PC-3 (cell line): ENCODE data around the gene GNL3L. TPM values are rescaled to one million over a fixed set of nuclear protein-coding genes. Genes with fewer than 3 reads are reported as not detected.

ENCODE experiments used
- ATAC-seq: fragments of 200-7000 bp; cut with Tn5 transposase; 2 replicates; pipeline ENCODE4 v1.9.1; 2020; ENCODE audit warnings: mild to moderate bottlenecking, moderate library complexity
- BruUV-seq: library from RNA; stranded (reverse); fragments of 400-500 nt; replicated peaks from 2 replicates; lab custom pipeline; 2021; lab: Mats Ljungman, UMichigan
- CTCF ChIA-PET: fragments of 300-600 bp; sonication (Branson Sonifier 250); formaldehyde crosslinking; loops from one replicate; lab custom pipeline; 2022; ENCODE audit warnings: antibody characterized with exemption; lab: Charles Lee
- POLR2A ChIA-PET: fragments of 300-600 bp; sonication (Branson Sonifier 250); formaldehyde crosslinking; loops from one replicate; lab custom pipeline; 2022; ENCODE audit warnings: antibody characterized with exemption; ENCODE audit not compliant: unreplicated experiment; lab: Charles Lee
- DNase-seq: peaks from one replicate; pipeline ENCODE4 v3.0.0-alpha.2; 2015
- H2AFZ ChIP-seq: fragments of 300-600 bp; sonication (generic); 2 replicates; pipeline ENCODE4 v1.6.0; 2016; ENCODE audit warnings: antibody characterized with exemption, low read length
- H3F3A ChIP-seq: fragments of 300-600 bp; sonication (generic); one replicate; pipeline ENCODE4 v1.6.0; 2017; ENCODE audit warnings: antibody characterized with exemption, low read length, control low read depth, mild to moderate bottlenecking; ENCODE audit not compliant: unreplicated experiment
- H3K27ac ChIP-seq: fragments of 300-600 bp; sonication (generic); 2 replicates; pipeline ENCODE4 v1.5.1; 2016; ENCODE audit warnings: mild to moderate bottlenecking, low read length
- H3K27me3 ChIP-seq: fragments of 300-600 bp; sonication (generic); 2 replicates; pipeline ENCODE4 v1.6.1; 2016; ENCODE audit warnings: low read length, mixed read lengths
- H3K36me3 ChIP-seq: fragments of 300-600 bp; sonication (generic); 2 replicates; pipeline ENCODE4 v1.6.1; 2016; ENCODE audit warnings: low read depth, mixed run types, low read length, mixed read lengths
- H3K4me1 ChIP-seq: fragments of 300-600 bp; sonication (generic); 2 replicates; pipeline ENCODE4 v1.5.1; 2016; ENCODE audit warnings: low read length; ENCODE audit not compliant: insufficient read depth
- H3K4me2 ChIP-seq: fragments of 300-600 bp; sonication (generic); 2 replicates; pipeline ENCODE4 v1.6.0; 2016; ENCODE audit warnings: low read length
- H3K4me3 ChIP-seq: fragments of 300-600 bp; sonication (generic); 2 replicates; pipeline ENCODE4 v1.5.1; 2016; ENCODE audit warnings: mild to moderate bottlenecking, low read length, mixed read lengths
- H3K79me2 ChIP-seq: fragments of 300-600 bp; sonication (generic); 2 replicates; pipeline ENCODE4 v1.6.1; 2017; ENCODE audit warnings: low read length, mixed read lengths
- H3K9ac ChIP-seq: fragments of 300-600 bp; sonication (generic); 2 replicates; pipeline ENCODE4 v1.6.0; 2016; ENCODE audit warnings: mild to moderate bottlenecking, low read length
- H3K9me2 ChIP-seq: fragments of 300-600 bp; sonication (generic); replicated peaks from 2 replicates; pipeline ENCODE4 v1.6.1; 2016; ENCODE audit warnings: mixed run types, low read length, mixed read lengths
- H3K9me3 ChIP-seq: fragments of 300-600 bp; sonication (generic); 2 replicates; pipeline ENCODE4 v1.6.1; 2016; ENCODE audit warnings: low read length, mixed read lengths
- H4K20me1 ChIP-seq: fragments of 300-600 bp; sonication (generic); 2 replicates; pipeline ENCODE4 v1.6.1; 2016; ENCODE audit warnings: low read length, mixed read lengths
- EZH2 ChIP-seq: fragments of 300-600 bp; sonication (generic); IDR thresholded peaks from one replicate; pipeline ENCODE4 v1.6.1; 2017; ENCODE audit warnings: antibody characterized with exemption, mild to moderate bottlenecking, low read length; ENCODE audit not compliant: unreplicated experiment
- EZH2phosphoT487 ChIP-seq: fragments of 300-600 bp; sonication (generic); IDR thresholded peaks from 2 replicates; pipeline ENCODE4 v1.6.1; 2018; ENCODE audit warnings: mild to moderate bottlenecking, antibody characterized with exemption, low read length, borderline replicate concordance
- intact Hi-C: fragments of 100-400 bp; cut with micrococcal nuclease; formaldehyde crosslinking; loops from 2 replicates; pipeline ENCODE4 v1.9.0; 2023
- total RNA-seq: library from RNA; depleted of rRNA; stranded (reverse); fragments of >200 nt; gene quantifications from 2 replicates; pipeline ENCODE4 v1.2.3, GENCODE V29; 2014
- TF ChIP-seq, protein P1 (sequence below): fragments of 300-600 bp; sonication (generic); conservative IDR thresholded peaks from 2 replicates; pipeline ENCODE4 v1.5.1; 2017; ENCODE audit warnings: antibody characterized with exemption, low read depth, mild to moderate bottlenecking, low read length

GNL3L gene
- total RNA-seq, 1 experiment from 2014 or later: 50.3 TPM

DNA sequence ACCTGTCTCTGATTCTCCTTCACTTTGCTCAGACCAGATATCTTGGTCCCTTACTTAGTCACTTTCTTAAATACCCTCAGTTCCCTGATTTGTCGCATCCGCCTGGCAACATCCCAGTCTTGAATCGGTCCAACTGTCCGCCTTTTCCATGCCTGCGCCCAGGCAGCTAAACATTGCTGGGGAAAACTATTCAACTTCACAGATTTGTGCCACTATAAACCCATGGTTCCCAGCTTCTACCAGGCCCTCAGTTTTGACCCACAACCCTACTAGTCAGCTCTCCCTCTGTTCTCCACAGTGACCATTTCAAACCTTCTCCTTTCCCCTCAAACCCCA, 33.5 kb upstream of the GNL3L start:
- BruUV-seq: no TSS peak
- H3K4me1 ChIP-seq: peaks cover 17% of the 10 kb centered on the region
- H3K9me2 ChIP-seq: no peaks in the 10 kb centered on the region
- POLR2A ChIA-PET: no interaction called here
- no peaks in the 10 kb centered on the region for H3K9me3 ChIP-seq
- CTCF ChIA-PET: no interaction called here
- no peaks in the 10 kb centered on the region for H4K20me1 ChIP-seq
- ATAC-seq: no peak
- H3K4me3 ChIP-seq: peak overlapping the region; percentile 84
- H3K27me3 ChIP-seq: no peaks in the 10 kb centered on the region
- no peak overlapping the region for H3K27ac ChIP-seq
- no peaks in the 10 kb centered on the region for H3K36me3 ChIP-seq
- H3K4me2 ChIP-seq: peak overlapping the region; percentile 84
- DNase-seq: no peak
- intact Hi-C loops: no loop called here
- no peak for TF ChIP-seq EZH2
- TF ChIP-seq, protein P1, sequence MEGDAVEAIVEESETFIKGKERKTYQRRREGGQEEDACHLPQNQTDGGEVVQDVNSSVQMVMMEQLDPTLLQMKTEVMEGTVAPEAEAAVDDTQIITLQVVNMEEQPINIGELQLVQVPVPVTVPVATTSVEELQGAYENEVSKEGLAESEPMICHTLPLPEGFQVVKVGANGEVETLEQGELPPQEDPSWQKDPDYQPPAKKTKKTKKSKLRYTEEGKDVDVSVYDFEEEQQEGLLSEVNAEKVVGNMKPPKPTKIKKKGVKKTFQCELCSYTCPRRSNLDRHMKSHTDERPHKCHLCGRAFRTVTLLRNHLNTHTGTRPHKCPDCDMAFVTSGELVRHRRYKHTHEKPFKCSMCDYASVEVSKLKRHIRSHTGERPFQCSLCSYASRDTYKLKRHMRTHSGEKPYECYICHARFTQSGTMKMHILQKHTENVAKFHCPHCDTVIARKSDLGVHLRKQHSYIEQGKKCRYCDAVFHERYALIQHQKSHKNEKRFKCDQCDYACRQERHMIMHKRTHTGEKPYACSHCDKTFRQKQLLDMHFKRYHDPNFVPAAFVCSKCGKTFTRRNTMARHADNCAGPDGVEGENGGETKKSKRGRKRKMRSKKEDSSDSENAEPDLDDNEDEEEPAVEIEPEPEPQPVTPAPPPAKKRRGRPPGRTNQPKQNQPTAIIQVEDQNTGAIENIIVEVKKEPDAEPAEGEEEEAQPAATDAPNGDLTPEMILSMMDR: no peak
- no peak for TF ChIP-seq EZH2phosphoT487
- peaks cover 34% of the 10 kb centered on the region for H3K79me2 ChIP-seq
- peak overlapping the region; percentile 93 for H2AFZ ChIP-seq
- H3F3A ChIP-seq: no peaks in the 10 kb centered on the region
- 0 out of 2 replicates have a peak overlapping the region, but pooled peaks have one; percentile 77 for H3K9ac ChIP-seq

DNA sequence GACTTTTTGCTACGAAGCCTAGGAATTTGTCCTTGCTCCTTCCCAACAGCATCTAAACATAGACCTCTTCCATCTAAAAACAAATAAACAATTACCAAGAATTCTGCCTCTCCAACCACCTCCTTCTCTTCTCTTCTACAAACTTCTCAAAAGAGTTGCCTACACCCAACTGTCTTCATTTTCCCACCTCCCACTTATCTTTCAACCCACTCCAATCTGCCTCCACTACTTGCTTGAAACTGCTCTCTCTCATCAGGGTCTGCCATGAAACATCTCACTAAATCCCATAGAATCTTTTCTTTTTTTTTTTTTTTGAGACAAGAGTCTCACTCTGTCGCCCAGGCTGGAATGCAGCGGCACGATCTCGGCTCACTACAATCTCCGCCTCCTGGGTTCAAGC, 33.1 kb upstream of the GNL3L start:
- BruUV-seq: no TSS peak

DNA sequence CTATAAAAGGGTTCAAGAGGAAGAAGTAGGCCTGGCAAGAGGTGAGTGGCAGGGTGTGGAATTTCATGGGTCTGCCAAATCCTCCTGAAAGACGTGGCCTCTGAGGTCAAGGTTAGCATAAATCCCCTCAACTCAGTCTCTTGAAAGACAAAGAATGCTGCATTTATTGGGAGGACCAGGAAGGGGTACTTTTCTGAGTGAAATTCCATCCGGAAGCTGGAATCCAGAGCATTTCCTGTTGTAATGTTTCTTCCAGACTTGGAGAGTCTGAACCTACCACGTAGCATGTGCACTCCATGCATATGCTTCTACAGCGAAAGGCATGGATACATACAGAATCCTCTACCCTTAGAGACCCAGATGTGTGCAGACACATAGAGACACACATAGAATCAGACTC, 20.6 kb upstream of the GNL3L start:
- H3K36me3 ChIP-seq: no peaks in the 10 kb centered on the region
- H3K27me3 ChIP-seq: no peaks in the 10 kb centered on the region
- TF ChIP-seq, protein P1: no peak
- TF ChIP-seq EZH2phosphoT487 (no peak), EZH2 (no peak)
- ChIA-PET CTCF (no interaction called here), POLR2A (no interaction called here)
- H2AFZ ChIP-seq: no peak overlapping the region
- no peaks in the 10 kb centered on the region for H4K20me1 ChIP-seq
- H3K4me3 ChIP-seq: no peak overlapping the region
- H3K4me2 ChIP-seq: no peak overlapping the region
- no peaks in the 10 kb centered on the region for H3K79me2 ChIP-seq
- no peaks in the 10 kb centered on the region for H3F3A ChIP-seq
- no TSS peak for BruUV-seq
- intact Hi-C loops: no loop called here
- no peaks in the 10 kb centered on the region for H3K9me2 ChIP-seq
- H3K27ac ChIP-seq: no peak overlapping the region
- ATAC-seq (no peak), DNase-seq (no peak)
- H3K4me1 ChIP-seq: no peaks in the 10 kb centered on the region
- H3K9ac ChIP-seq: no peak overlapping the region
- no peaks in the 10 kb centered on the region for H3K9me3 ChIP-seq

More for the DNA sequence above, 33.1 kb upstream of the GNL3L start:
- CTCF ChIA-PET: no interaction called here
- Histone ChIP-seq H4K20me1 (no peaks in the 10 kb centered on the region), H3K27me3 (no peaks in the 10 kb centered on the region), H3F3A (no peaks in the 10 kb centered on the region), H3K9me3 (no peaks in the 10 kb centered on the region), H3K9ac (no peak overlapping the region), H3K79me2 (peaks cover 30% of the 10 kb centered on the region), H2AFZ (no peak overlapping the region), H3K9me2 (no peaks in the 10 kb centered on the region), H3K4me2 (no peak overlapping the region), H3K27ac (no peak overlapping the region), H3K4me3 (no peak overlapping the region), H3K4me1 (peaks cover 14% of the 10 kb centered on the region), H3K36me3 (no peaks in the 10 kb centered on the region)
- DNase-seq (no peak), ATAC-seq (no peak)
- POLR2A ChIA-PET: no interaction called here
- intact Hi-C loops: no loop called here
- TF ChIP-seq, protein P1: no peak
- TF ChIP-seq EZH2 (no peak), EZH2phosphoT487 (no peak)
